ENCODE data around the gene FRMD5. TPM values are rescaled to one million over a fixed set of nuclear protein-coding genes. Genes with fewer than 3 reads are reported as not detected.
"Not testable (repeated sequence)": the region's sequence is repeated elsewhere in the genome, so short reads cannot be mapped to it uniquely, and the experiment has no call there.

Gene FRMD5
- 0.54 TPM for total RNA-seq (ENCODE audit: unreplicated experiment)
- long read RNA-seq: 0 reads

- no peaks in the 10 kb centered on the region for H3K36me3 Mint-ChIP-seq (ENCODE audit: low read depth, unreplicated experiment)
- no peak within 1 kb of the TSS for H3K27ac Mint-ChIP-seq (ENCODE audit: unreplicated experiment)
- H3K4me1 Mint-ChIP-seq (ENCODE audit: unreplicated experiment): peaks cover 11% of the 10 kb centered on the region
- H3K27me3 Mint-ChIP-seq (ENCODE audit: unreplicated experiment): peaks cover 5% of the 10 kb centered on the region
- H3K9me3 Mint-ChIP-seq (ENCODE audit: unreplicated experiment): no peaks in the 10 kb centered on the region
- peak; percentile 92 for DNase-seq (ENCODE audit: low spot score)
- H3K4me3 Mint-ChIP-seq (ENCODE audit: unreplicated experiment): peak within 1 kb of the TSS; percentile 94
- TF ChIP-seq CTCF (IDR thresholded peaks at IDR 0.05; ENCODE audit: unreplicated experiment): no peak
These were observed at the start of gene FRMD5 for GRCh38 chr15:44195151-44195740. Gene FRMD5 (minus strand): TSS chr15:44195271.

GRCh38 chr15:44243829-44244228 lies 48.8 kb upstream of the FRMD5 start:
- Mint-ChIP-seq H3K9me3 (ENCODE audit: unreplicated experiment) (no peaks in the 10 kb centered on the region), H3K36me3 (ENCODE audit: low read depth, unreplicated experiment) (no peaks in the 10 kb centered on the region), H3K4me3 (ENCODE audit: unreplicated experiment) (no peak overlapping the region), H3K27ac (ENCODE audit: unreplicated experiment) (no peak overlapping the region), H3K27me3 (ENCODE audit: unreplicated experiment) (peaks cover 2% of the 10 kb centered on the region), H3K4me1 (ENCODE audit: unreplicated experiment) (no peaks in the 10 kb centered on the region)
- no peak for TF ChIP-seq CTCF (IDR thresholded peaks at IDR 0.05; ENCODE audit: unreplicated experiment)
- no peak for DNase-seq (ENCODE audit: low spot score)

GRCh38 chr15:44243141-44243540 lies 48.1 kb upstream of the FRMD5 start:
- Mint-ChIP-seq H3K27ac (ENCODE audit: unreplicated experiment) (no peak overlapping the region), H3K9me3 (ENCODE audit: unreplicated experiment) (no peaks in the 10 kb centered on the region), H3K4me3 (ENCODE audit: unreplicated experiment) (no peak overlapping the region), H3K4me1 (ENCODE audit: unreplicated experiment) (no peaks in the 10 kb centered on the region), H3K27me3 (ENCODE audit: unreplicated experiment) (peaks cover 2% of the 10 kb centered on the region), H3K36me3 (ENCODE audit: low read depth, unreplicated experiment) (no peaks in the 10 kb centered on the region)
- no peak for DNase-seq (ENCODE audit: low spot score)
- TF ChIP-seq CTCF (IDR thresholded peaks at IDR 0.05; ENCODE audit: unreplicated experiment): no peak

- no peaks in the 10 kb centered on the region for H3K27me3 Mint-ChIP-seq (ENCODE audit: unreplicated experiment)
These were observed 36.8 kb upstream of the FRMD5 start for GRCh38 chr15:44231842-44232241.

GRCh38 chr15:44229301-44229700 lies 34.2 kb upstream of the FRMD5 start:
- H3K27me3 Mint-ChIP-seq (ENCODE audit: unreplicated experiment); H3K36me3 Mint-ChIP-seq (ENCODE audit: low read depth, unreplicated experiment); H3K4me1 Mint-ChIP-seq (ENCODE audit: unreplicated experiment); H3K27ac Mint-ChIP-seq (ENCODE audit: unreplicated experiment); DNase-seq (ENCODE audit: low spot score); H3K4me3 Mint-ChIP-seq (ENCODE audit: unreplicated experiment); H3K9me3 Mint-ChIP-seq (ENCODE audit: unreplicated experiment): not testable (repeated sequence)

More at GRCh38 chr15:44231842-44232241, 36.8 kb upstream of the FRMD5 start:
- H3K4me1 Mint-ChIP-seq (ENCODE audit: unreplicated experiment): no peaks in the 10 kb centered on the region
- no peak overlapping the region for H3K27ac Mint-ChIP-seq (ENCODE audit: unreplicated experiment)
- no peak for DNase-seq (ENCODE audit: low spot score)
- H3K9me3 Mint-ChIP-seq (ENCODE audit: unreplicated experiment): no peaks in the 10 kb centered on the region
- H3K4me3 Mint-ChIP-seq (ENCODE audit: unreplicated experiment): no peak overlapping the region
- no peaks in the 10 kb centered on the region for H3K36me3 Mint-ChIP-seq (ENCODE audit: low read depth, unreplicated experiment)
- TF ChIP-seq CTCF (IDR thresholded peaks at IDR 0.05; ENCODE audit: unreplicated experiment): no peak
